Activated CD8-positive, alpha-beta memory T cell treated with anti-CD3 and anti-CD28 coated beads, Interleukin-2, amount 50 U/mL, for 4 hours (primary cell): ENCODE results near the gene CACNA1F.
A peak's percentile ranks its signal among the peaks of the same experiment; 100 is the strongest.

Experiments
- DNase-seq: peaks from one replicate; pipeline ENCODE4 v3.0.0-alpha.2; 2020

The CACNA1F gene

GRCh38 chrX:49171752-49172279, 61.3 kb downstream of the CACNA1F start, which contains the start of gene PLP2:
Gene PLP2 (plus strand): TSS chrX:49171898. CDS start chrX:49172001, 103 bp downstream.
- DNase-seq, result peak; percentile 77

- no peak for DNase-seq
Observed at GRCh38 chrX:49167740-49168108, 65.4 kb downstream of the CACNA1F start.

GRCh38 chrX:49166914-49167739, 66.0 kb downstream of the CACNA1F start:
- peak; percentile 64 for DNase-seq

- peak; percentile 63 for DNase-seq
Observed at GRCh38 chrX:49165901-49166881, 66.9 kb downstream of the CACNA1F start.

- no peak for DNase-seq
Observed at GRCh38 chrX:49164589-49165360, 68.4 kb downstream of the CACNA1F start.

- peak; percentile 79 for DNase-seq
Observed at GRCh38 chrX:49163555-49164419, 69.4 kb downstream of the CACNA1F start.

GRCh38 chrX:49162620-49163019, 70.5 kb downstream of the CACNA1F start, which contains the start of gene MAGIX:
Gene MAGIX (plus strand): TSS chrX:49162758. CDS start chrX:49162890, 132 bp downstream.
- no peak for DNase-seq

- no peak for DNase-seq
Observed at GRCh38 chrX:49161632-49162031, 71.5 kb downstream of the CACNA1F start.

GRCh38 chrX:49160908-49161307, 72.2 kb downstream of the CACNA1F start:
- no peak for DNase-seq

- no peak for DNase-seq
Observed at GRCh38 chrX:49157194-49157593, 75.9 kb downstream of the CACNA1F start.

GRCh38 chrX:49155900-49156837, 77.0 kb downstream of the CACNA1F start:
- DNase-seq, result peak; percentile 83

GRCh38 chrX:49155243-49155899, 77.8 kb downstream of the CACNA1F start:
- no peak for DNase-seq
